ENCODE results near the gene SORBS2.

SORBS2 gene

DNA sequence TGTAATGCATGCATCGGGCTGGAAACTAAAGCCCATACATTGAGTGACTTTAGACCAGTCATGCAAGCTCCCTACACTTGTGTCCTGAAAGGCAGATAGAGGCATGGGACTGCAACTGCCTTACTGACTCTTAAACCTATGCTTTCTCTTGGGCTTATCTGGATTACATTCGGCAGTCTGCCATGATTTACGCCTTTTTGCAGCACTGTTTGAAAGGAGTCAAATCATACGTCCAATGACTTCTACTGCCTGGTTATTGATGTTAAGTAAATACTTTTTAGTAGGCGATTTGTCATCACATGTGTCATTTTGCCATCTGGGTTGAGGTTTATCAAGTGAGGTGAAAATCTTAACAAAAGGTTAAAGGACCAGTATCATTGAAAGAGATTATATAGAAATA lies 31.5 kb downstream of the SORBS2 start:
- no peak overlapping the region for H3K4me3 ChIP-seq (ENCODE audit: control insufficient read depth, low read depth, low read length)
- TF ChIP-seq, protein P1, sequence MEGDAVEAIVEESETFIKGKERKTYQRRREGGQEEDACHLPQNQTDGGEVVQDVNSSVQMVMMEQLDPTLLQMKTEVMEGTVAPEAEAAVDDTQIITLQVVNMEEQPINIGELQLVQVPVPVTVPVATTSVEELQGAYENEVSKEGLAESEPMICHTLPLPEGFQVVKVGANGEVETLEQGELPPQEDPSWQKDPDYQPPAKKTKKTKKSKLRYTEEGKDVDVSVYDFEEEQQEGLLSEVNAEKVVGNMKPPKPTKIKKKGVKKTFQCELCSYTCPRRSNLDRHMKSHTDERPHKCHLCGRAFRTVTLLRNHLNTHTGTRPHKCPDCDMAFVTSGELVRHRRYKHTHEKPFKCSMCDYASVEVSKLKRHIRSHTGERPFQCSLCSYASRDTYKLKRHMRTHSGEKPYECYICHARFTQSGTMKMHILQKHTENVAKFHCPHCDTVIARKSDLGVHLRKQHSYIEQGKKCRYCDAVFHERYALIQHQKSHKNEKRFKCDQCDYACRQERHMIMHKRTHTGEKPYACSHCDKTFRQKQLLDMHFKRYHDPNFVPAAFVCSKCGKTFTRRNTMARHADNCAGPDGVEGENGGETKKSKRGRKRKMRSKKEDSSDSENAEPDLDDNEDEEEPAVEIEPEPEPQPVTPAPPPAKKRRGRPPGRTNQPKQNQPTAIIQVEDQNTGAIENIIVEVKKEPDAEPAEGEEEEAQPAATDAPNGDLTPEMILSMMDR (conservative IDR thresholded peaks at IDR 0.05; ENCODE audit: control insufficient read depth, insufficient read depth, low read depth, low read length), result no peak
- no peak for DNase-seq (ENCODE audit: low read depth)

DNA sequence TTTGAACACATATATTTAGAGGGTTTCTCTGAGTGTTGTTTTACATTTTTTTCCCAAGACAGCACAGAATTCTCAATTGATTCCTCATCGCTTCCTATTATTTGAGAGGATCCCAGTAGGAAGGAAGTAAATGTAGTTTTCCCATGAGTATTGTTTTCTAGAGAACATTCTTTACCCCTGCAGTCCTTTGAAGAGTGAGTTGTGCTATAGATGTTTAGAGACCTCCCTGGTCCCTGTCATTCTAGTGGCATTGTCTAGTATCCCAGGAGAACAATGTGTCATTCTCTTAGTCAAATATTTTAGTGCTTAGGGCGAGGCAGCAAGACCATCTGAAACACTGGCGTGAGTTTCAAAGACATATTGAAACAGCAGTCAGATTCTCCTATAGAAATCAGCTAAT lies 32.5 kb downstream of the SORBS2 start:
- no peak overlapping the region for H3K4me3 ChIP-seq (ENCODE audit: control insufficient read depth, low read depth, low read length)
- DNase-seq (ENCODE audit: low read depth), result no peak
- TF ChIP-seq, protein P1 (conservative IDR thresholded peaks at IDR 0.05; ENCODE audit: control insufficient read depth, insufficient read depth, low read depth, low read length), result no peak

DNA sequence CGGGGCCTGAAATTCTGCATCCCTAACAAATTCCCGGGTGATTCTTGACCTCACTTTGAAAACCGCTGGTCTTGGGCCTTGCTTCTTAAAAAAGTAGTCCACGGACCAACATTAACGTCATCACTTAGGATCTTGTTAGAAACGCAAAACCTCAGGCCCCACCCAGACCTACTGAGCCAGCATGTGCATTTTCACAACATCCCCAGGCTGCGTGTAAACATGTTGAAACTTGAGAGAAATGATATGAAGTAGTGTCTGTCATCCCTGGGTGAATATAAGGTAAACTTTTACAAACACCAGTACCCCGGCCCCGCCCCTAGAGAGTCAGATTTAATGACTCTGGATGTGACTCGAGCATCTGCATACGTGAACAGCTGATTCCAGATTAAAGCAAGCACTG lies 33.7 kb downstream of the SORBS2 start:
- TF ChIP-seq, protein P1 (conservative IDR thresholded peaks at IDR 0.05; ENCODE audit: control insufficient read depth, insufficient read depth, low read depth, low read length), result no peak
- no peak for DNase-seq (ENCODE audit: low read depth)
- H3K4me3 ChIP-seq (ENCODE audit: control insufficient read depth, low read depth, low read length), result no peak overlapping the region

DNA sequence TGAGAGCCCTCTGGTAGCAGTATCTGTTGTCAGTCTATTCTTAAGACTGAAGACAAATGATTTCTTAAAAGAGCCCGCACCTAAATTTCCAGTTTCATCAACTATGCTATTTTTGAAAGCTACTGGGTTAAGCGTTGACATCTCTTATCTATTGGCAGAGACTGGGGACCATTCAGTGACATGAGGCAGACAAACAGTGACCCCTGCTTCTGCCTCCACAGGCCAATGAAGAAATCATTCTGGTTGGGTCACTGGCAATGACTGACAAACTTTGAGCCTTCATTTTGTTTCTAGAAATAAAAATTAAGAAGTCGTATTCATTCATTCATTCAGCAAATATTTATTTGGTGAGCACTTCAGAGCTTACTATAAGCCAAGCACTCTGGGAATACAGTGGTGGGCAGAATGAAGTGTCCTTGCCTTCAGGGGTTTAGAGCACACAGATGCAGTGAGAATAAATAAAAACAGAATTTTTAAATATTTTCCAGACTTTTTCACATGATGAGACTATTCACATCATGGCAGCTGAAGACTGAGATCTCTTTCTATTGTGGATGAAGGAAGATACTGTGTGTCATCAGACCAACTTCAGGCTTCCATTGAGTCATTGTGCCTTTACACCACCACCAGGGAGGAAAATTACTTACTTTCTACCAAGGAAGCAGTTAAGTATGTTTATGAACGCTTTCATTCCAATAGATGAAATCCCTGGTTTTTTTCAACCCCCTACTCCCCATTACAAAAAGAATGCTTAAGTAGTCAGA lies 36.0 kb downstream of the SORBS2 start:
- no peak overlapping the region for H3K4me3 ChIP-seq (ENCODE audit: control insufficient read depth, low read depth, low read length)
- no peak for DNase-seq (ENCODE audit: low read depth)
- TF ChIP-seq, protein P1 (conservative IDR thresholded peaks at IDR 0.05; ENCODE audit: control insufficient read depth, insufficient read depth, low read depth, low read length), result no peak

DNA sequence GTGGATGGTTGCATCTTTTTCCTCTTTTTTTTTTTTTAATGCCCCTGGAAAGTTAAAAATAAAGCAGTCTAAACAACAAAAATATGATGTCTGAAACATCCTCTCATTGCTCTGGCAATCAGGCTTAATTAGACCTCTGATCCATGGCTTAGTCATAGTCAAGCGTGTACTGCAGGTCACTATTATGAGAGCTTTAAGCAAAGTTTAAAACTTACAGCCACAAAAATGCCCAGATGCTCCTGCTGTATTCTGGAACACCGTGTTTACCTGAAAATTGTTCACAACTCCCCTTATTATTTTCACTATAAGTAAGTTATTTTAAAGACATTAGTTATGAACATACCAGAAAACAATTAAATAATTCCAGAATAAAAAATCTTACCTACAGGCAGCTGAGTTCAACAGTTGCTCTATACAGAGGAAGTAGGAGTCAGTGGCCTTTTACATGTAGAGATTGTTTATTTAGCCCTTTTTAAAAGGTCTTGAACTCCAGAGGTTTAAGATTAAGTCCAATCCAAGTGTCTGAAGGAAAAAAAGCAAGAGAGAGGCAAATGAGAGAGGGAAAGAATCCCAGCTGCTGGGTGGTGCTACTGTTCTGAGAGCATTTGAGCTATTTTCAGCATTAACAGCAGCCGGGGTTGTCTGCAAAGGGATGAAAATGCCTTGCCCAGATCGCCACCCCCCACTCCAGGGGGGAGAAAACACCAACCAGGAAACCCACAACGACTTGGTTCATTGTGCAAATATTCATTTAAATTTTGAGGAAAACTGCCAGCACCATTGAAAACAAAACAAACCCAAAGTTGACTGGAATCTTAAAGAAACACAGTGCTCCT lies 36.9 kb downstream of the SORBS2 start:
- TF ChIP-seq, protein P1 (conservative IDR thresholded peaks at IDR 0.05; ENCODE audit: control insufficient read depth, insufficient read depth, low read depth, low read length), result no peak
- peak; percentile 71 for DNase-seq (ENCODE audit: low read depth)
- H3K4me3 ChIP-seq (ENCODE audit: control insufficient read depth, low read depth, low read length), result no peak overlapping the region

DNA sequence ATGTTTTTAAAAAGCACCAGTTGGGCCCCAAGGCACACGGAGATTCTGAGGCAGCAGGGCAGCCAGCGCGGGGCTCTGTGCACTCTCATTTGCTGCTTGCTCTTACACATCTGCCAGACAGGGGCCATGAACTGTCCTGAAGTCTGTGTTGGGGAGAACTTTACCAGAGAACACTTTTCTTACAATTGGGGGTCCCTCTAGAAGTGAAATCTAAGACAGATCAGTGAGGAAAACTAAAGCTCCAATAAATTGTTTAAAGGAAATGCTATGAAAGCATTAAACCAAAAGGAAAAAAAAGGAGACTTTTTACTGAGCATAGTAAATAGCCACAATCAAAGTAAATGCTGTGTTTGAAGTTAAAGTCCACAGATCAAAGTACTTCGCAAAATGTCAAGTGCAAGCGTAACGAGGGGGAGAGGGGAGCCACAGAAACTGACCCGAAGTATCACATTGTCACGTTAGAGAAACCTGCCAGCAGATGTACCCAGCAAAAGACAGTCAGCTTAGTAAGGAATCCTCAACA lies 37.8 kb downstream of the SORBS2 start:
- no peak for DNase-seq (ENCODE audit: low read depth)
- TF ChIP-seq, protein P1 (conservative IDR thresholded peaks at IDR 0.05; ENCODE audit: control insufficient read depth, insufficient read depth, low read depth, low read length), result no peak
- H3K4me3 ChIP-seq (ENCODE audit: control insufficient read depth, low read depth, low read length), result no peak overlapping the region

All from fibroblast of mammary gland (primary cell).